Caco-2 (cell line): ENCODE measurements around the gene IER5L. TPM values are rescaled to one million over a fixed set of nuclear protein-coding genes. Genes with fewer than 3 reads are reported as not detected.

ENCODE experiments used
- BruUV-seq: library from RNA; stranded (reverse); fragments of 400-500 nt; replicated peaks from 2 replicates; lab custom pipeline; 2021; lab: Mats Ljungman, UMichigan
- CTCF ChIA-PET: fragments of 300-600 bp; sonication (Branson Sonifier 250); formaldehyde crosslinking; loops from one replicate; lab custom pipeline; 2022; ENCODE audit warnings: antibody characterized with exemption; lab: Charles Lee
- POLR2A ChIA-PET: fragments of 300-600 bp; sonication (Branson Sonifier 250); formaldehyde crosslinking; loops from one replicate; lab custom pipeline; 2022; ENCODE audit warnings: antibody characterized with exemption; lab: Charles Lee
- DNase-seq, 2 experiments: peaks; one replicate each; pipeline versions ENCODE4 v3.0.0 to v3.0.0-alpha.2; 2020 to 2022
- H3K27me3 ChIP-seq: replicated peaks from 2 replicates; pipeline ENCODE4 v1.6.0; 2011; ENCODE audit warnings: low read length; ENCODE audit not compliant: control insufficient read depth, insufficient read depth
- H3K36me3 ChIP-seq: 2 replicates; pipeline ENCODE4 v1.5.1; 2011; ENCODE audit warnings: low read length; ENCODE audit not compliant: control insufficient read depth, insufficient read depth
- H3K4me1 ChIP-seq: fragments of 250-450 bp; sonication (Bioruptor Pico); 2 replicates; pipeline ENCODE4 v1.5.1; 2020; ENCODE audit warnings: mild to moderate bottlenecking
- H3K4me3 ChIP-seq: 2 replicates; pipeline ENCODE4 v1.5.1; 2011; ENCODE audit warnings: low read depth, mild to moderate bottlenecking, control low read depth, low read length
- H3K9me3 ChIP-seq: fragments of 250-450 bp; sonication (Bioruptor Pico); 2 replicates; pipeline ENCODE4 v1.5.1; 2020; ENCODE audit warnings: mild to moderate bottlenecking, moderate library complexity
- H3K27ac Mint-ChIP-seq: one replicate; pipeline ENCODE4 v1.8.0; 2022; ENCODE audit warnings: mixed read lengths; ENCODE audit not compliant: unreplicated experiment
- H3K27me3 Mint-ChIP-seq: one replicate; pipeline ENCODE4 v1.8.0; 2022; ENCODE audit warnings: mixed read lengths; ENCODE audit not compliant: insufficient read depth, unreplicated experiment
- H3K36me3 Mint-ChIP-seq: one replicate; pipeline ENCODE4 v1.8.0; 2022; ENCODE audit warnings: mild to moderate bottlenecking, mixed read lengths; ENCODE audit not compliant: insufficient read depth, unreplicated experiment
- H3K4me1 Mint-ChIP-seq: one replicate; pipeline ENCODE4 v1.8.0; 2022; ENCODE audit warnings: low read depth, mixed read lengths; ENCODE audit not compliant: unreplicated experiment
- H3K4me3 Mint-ChIP-seq: one replicate; pipeline ENCODE4 v1.8.0; 2022; ENCODE audit warnings: mild to moderate bottlenecking, moderate library complexity, mixed read lengths; ENCODE audit not compliant: unreplicated experiment
- H3K9me3 Mint-ChIP-seq: one replicate; pipeline ENCODE4 v1.8.0; 2022; ENCODE audit warnings: mixed read lengths; ENCODE audit not compliant: unreplicated experiment
- CTCF ChIP-seq, 2 experiments: fragments of 200-600 bp in 1 of 2; IDR thresholded peaks; 1 replicate in 1 of 2; 2 replicates in 1 of 2; pipeline versions ENCODE4 v1.5.1 to v1.8.0; 2011 to 2022; ENCODE audit warnings: antibody characterized with exemption in 1 of 2, control low read depth in 1 of 2, inconsistent platforms in 1 of 2, low read depth in 1 of 2, low read length in 1 of 2, mild to moderate bottlenecking in 1 of 2, moderate library complexity in 1 of 2; ENCODE audit not compliant: insufficient read depth in 1 of 2, severe bottlenecking in 1 of 2, unreplicated experiment in 1 of 2
- intact Hi-C: fragments of 100-400 bp; cut with micrococcal nuclease; formaldehyde crosslinking; loops from one replicate; pipeline ENCODE4 v1.10.0; 2022; ENCODE audit not compliant: unreplicated experiment
- total RNA-seq: library from RNA; stranded (reverse); gene quantifications from 2 replicates; pipeline ENCODE4 v1.2.3, GENCODE V29; 2022

The IER5L gene
- total RNA-seq, 1 experiment from 2014 or later, result 3.9 TPM

GRCh38 chr9:129128689-129129088 lies 49.4 kb downstream of the IER5L start:
- POLR2A ChIA-PET, result interaction anchor here (0.7 kb wide), 1 partner anchor 21 kb away, joined by 6 read pairs; no protein-coding TSS in a partner anchor
- Histone ChIP-seq H3K27me3 (no peaks in the 10 kb centered on the region), H3K36me3 (peaks cover 3% of the 10 kb centered on the region), H3K4me3 (no peak overlapping the region), H3K4me1 (no peaks in the 10 kb centered on the region), H3K9me3 (no peaks in the 10 kb centered on the region)
- BruUV-seq, result no TSS peak
- no peak for DNase-seq
- H3K27me3 Mint-ChIP-seq, result no peaks in the 10 kb centered on the region
- no peaks in the 10 kb centered on the region for H3K4me1 Mint-ChIP-seq
- no peaks in the 10 kb centered on the region for H3K9me3 Mint-ChIP-seq
- intact Hi-C loops, result no loop called here
- TF ChIP-seq CTCF (IDR thresholded peaks at IDR 0.05; ENCODE audit: insufficient read depth in 1 of 2, low read depth in 1 of 2, low read length in 1 of 2, severe bottlenecking in 1 of 2, unreplicated experiment in 1 of 2), result no peak
- H3K36me3 Mint-ChIP-seq, result peaks cover 44% of the 10 kb centered on the region
- H3K4me3 Mint-ChIP-seq, result no peak overlapping the region
- CTCF ChIA-PET, result no interaction called here
- no peak overlapping the region for H3K27ac Mint-ChIP-seq

- Mint-ChIP-seq H3K36me3 (peaks cover 55% of the 10 kb centered on the region), H3K27me3 (no peaks in the 10 kb centered on the region), H3K4me3 (no peak overlapping the region), H3K9me3 (no peaks in the 10 kb centered on the region), H3K4me1 (no peaks in the 10 kb centered on the region), H3K27ac (no peak overlapping the region)
- Histone ChIP-seq H3K4me1 (no peaks in the 10 kb centered on the region), H3K36me3 (peaks cover 1% of the 10 kb centered on the region), H3K9me3 (no peaks in the 10 kb centered on the region), H3K27me3 (no peaks in the 10 kb centered on the region), H3K4me3 (no peak overlapping the region)
- CTCF ChIA-PET, result no interaction called here
- intact Hi-C loops, result no loop called here
- no peak for TF ChIP-seq CTCF (IDR thresholded peaks at IDR 0.05; ENCODE audit: insufficient read depth in 1 of 2, low read depth in 1 of 2, low read length in 1 of 2, severe bottlenecking in 1 of 2, unreplicated experiment in 1 of 2)
- BruUV-seq, result no TSS peak
- DNase-seq, result no peak
- POLR2A ChIA-PET, result no interaction called here
Measured at GRCh38 chr9:129126749-129127618, 51.1 kb downstream of the IER5L start.

Other genes with a start within 250 kb of the IER5L start
- gene DOLK, start 230.7 kb downstream of the IER5L start, total RNA-seq, result 25.9 and 27.2 TPM in 2 replicates
- gene NUP188, start 230.6 kb downstream of the IER5L start, total RNA-seq, result 80.9 and 85.7 TPM in 2 replicates
- 64.2 and 66.7 TPM in 2 replicates for gene SH3GLB2, start 149.9 kb downstream of the IER5L start, total RNA-seq
- 25.1 and 34.8 TPM in 2 replicates for gene MIGA2, start 141.6 kb downstream of the IER5L start, total RNA-seq
- 44.7 and 45.1 TPM in 2 replicates for gene DOLPP1, start 97.2 kb downstream of the IER5L start, total RNA-seq
- gene CRAT, start 67.5 kb downstream of the IER5L start, total RNA-seq, result 16.2 and 20.7 TPM in 2 replicates
- 100 and 107 TPM in 2 replicates for gene PTPA, start 66.8 kb downstream of the IER5L start, total RNA-seq